ENCODE data around the gene DYNC1H1. TPM values are rescaled to one million over a fixed set of nuclear protein-coding genes. Genes with fewer than 3 reads are reported as not detected.

Gene DYNC1H1
- total RNA-seq, 4 donors from 2014 or later, result 546 to 624 (median 593) TPM

DNA sequence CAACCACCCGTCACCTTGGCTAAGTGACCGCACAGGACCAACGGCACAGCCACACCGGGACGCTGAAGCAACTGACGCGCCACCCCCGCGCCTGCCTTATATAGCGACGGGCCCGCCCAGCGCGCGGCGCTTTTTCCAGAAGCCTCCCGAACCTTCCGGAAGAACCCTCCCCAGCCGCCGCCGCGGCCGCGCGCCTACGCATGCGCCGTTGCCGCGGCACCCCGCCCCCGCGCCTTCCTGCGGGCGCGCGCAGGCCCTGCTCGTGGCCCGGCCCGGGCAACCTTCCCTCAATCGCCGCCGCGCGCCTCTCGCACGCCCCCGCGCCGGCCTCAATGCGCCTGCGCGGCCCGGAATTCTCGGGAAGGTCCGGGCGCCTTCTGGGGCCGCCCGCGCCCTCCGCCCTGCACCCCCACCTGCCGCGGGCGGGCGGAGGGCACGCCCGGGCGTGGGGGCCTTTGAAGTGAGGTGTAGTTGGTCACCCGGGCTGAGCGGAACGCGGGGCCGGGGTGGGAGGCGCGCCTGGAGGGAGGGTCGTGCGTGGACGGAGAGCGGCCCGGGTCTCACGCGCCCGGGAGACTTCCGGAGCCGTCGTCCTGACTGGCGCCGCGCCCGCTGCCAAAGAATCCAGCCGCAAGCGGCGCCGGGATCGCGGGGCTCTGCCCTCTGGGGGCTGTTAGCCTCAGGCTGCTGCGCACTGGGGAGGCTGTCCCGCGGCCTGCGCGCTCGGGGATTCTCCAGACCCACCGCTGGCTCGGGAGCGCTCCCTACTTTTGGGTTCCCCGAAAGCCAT lies 122.8 kb downstream of the DYNC1H1 start, which contains the start of gene HSP90AA1:
HSP90AA1 (minus strand) TSS at position 73 of the 790 bp plus-strand sequence. CDS start 666 bp downstream, outside the sequence.
- intact Hi-C loops (cut with DNase I; ENCODE audit: low total_unique reads), result no loop called here
- WGBS, 2 donors, result 0% methylated on average over 27 to 50 of the region's 106 CpGs
- peak within 1 kb of the TSS; percentile 68 for H3K4me3 ChIP-seq (ENCODE audit: low read depth, poor library complexity, severe bottlenecking)
- no peak for TF ChIP-seq CTCF (IDR thresholded peaks at IDR 0.05)
- TF ChIP-seq POLR2A (IDR thresholded peaks at IDR 0.05), result peak in 1 of 2 donors; percentile 93
- peak; percentile 92 to 99 for DNase-seq (ENCODE audit: low spot score in 2 of 2)

GRCh38 chr14:102087762-102088011 lies 123.3 kb downstream of the DYNC1H1 start:
- TF ChIP-seq CTCF (IDR thresholded peaks at IDR 0.05), result no peak
- no peak for TF ChIP-seq POLR2A (IDR thresholded peaks at IDR 0.05)
- WGBS, 2 donors, result 0 to 3% methylated on average over 11 of the region's 11 CpGs
- DNase-seq (ENCODE audit: low spot score in 2 of 2), result no peak
- intact Hi-C loops (cut with DNase I; ENCODE audit: low total_unique reads), result no loop called here
- H3K4me3 ChIP-seq (ENCODE audit: low read depth, poor library complexity, severe bottlenecking), result peak overlapping the region; percentile 62

DNA sequence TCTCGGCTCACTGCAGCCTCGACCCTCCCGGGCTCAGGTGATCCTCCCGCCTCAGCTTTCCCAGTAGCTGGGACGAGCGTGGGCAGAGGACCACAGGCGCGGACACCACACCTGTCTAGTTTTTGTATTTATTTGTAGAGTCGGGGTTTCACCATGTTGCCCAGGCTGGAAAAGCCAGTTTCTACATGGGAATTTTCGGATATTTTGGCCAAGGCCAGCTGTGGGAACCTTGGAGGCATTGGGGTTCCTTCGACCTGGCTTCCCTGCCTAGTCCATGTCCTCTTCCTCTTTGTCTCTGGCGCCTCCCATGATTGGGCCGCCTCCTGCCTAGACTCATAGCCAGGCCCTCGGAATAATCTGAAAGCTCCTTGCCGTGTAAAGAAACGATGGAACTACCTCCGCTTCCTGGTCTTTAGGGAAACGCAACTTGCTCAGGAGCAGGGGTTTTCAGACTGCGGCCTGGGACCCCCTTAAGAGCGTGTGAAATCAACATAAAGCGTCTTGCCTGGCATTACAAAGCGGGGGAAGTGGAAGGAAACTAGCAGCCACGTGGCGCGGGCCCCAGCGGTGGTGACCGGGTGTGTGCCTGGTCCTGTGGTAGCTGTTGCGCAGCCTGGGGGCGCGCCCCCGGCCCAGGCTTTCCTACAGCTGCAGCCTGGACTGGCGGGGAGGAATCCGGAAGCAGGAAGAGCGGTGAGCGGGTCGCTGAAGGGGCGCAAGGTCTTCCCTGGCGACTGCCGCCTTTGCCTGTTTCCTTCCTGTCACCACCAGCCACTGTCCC lies 123.8 kb downstream of the DYNC1H1 start:
- WGBS, 2 donors, result 18 to 29% methylated on average over 34 to 38 of the region's 39 CpGs
- TF ChIP-seq CTCF (IDR thresholded peaks at IDR 0.05) (no peak), POLR2A (IDR thresholded peaks at IDR 0.05) (no peak)
- peak; percentile 56 to 93 for DNase-seq (ENCODE audit: low spot score in 2 of 2)
- intact Hi-C loops (cut with DNase I; ENCODE audit: low total_unique reads), result no loop called here
- H3K4me3 ChIP-seq (ENCODE audit: low read depth, poor library complexity, severe bottlenecking), result peak overlapping the region; percentile 62

GRCh38 chr14:102089621-102090343 lies 125.4 kb downstream of the DYNC1H1 start:
- TF ChIP-seq POLR2A (IDR thresholded peaks at IDR 0.05), result no peak
- no peak for TF ChIP-seq CTCF (IDR thresholded peaks at IDR 0.05)
- DNase-seq (ENCODE audit: low spot score in 2 of 2), result no peak
- intact Hi-C loops (cut with DNase I; ENCODE audit: low total_unique reads), result loop anchor here (10.0 kb wide), 2 partner anchors 45 to 125 kb away; partner anchors contain the start of gene DYNC1H1
- H3K4me3 ChIP-seq (ENCODE audit: low read depth, poor library complexity, severe bottlenecking), result no peak overlapping the region
- 86 to 93% methylated on average over 11 of the region's 11 CpGs for WGBS, 2 donors

DNA sequence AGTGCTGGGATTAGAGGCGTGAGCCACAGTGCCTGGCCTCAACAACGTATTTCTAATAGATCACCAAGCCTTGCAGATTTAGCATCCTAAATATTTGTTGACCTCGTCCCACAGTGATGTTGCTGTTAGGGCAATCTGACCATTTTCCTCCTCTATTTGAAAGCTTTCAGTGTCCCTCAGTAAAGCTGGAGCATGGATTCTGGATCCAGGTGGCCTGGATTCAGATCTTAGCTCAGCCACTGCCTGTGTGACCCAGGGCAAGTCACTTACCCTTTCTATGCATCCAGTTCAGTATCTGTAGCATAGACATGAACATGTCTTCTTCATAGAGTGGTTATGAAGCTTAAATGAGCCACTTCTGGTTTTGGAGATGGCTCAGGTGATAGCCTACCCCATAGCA lies 126.3 kb downstream of the DYNC1H1 start:
- no peak overlapping the region for H3K4me3 ChIP-seq (ENCODE audit: low read depth, poor library complexity, severe bottlenecking)
- WGBS, 2 donors, result 90% methylated on average over 3 of the region's 3 CpGs
- no peak for DNase-seq (ENCODE audit: low spot score in 2 of 2)
- intact Hi-C loops (cut with DNase I; ENCODE audit: low total_unique reads), result loop anchor here (10.0 kb wide), 2 partner anchors 46 to 126 kb away; partner anchors contain the start of gene DYNC1H1
- TF ChIP-seq POLR2A (IDR thresholded peaks at IDR 0.05) (no peak), CTCF (IDR thresholded peaks at IDR 0.05) (no peak)

Data from lower leg skin (tissue), 4 donors.